Ovary (tissue), 10 donors: Measurements from ENCODE around the gene LYRM7. TPM values are rescaled to one million over a fixed set of nuclear protein-coding genes. Genes with fewer than 3 reads are reported as not detected.
"Not testable (repeated sequence)": the region's sequence is repeated elsewhere in the genome, so short reads cannot be mapped to it uniquely, and the experiment has no call there.

Experiments
- DNase-seq, 5 donors: peaks; one replicate each; pipeline ENCODE4 v3.0.0-alpha.2; 2019 to 2020
- H3K27ac ChIP-seq, 2 donors: fragments of 200-600 bp; one replicate each; pipeline versions ENCODE4 v1.5.1 to v1.8.0; 2019 to 2022
- H3K27me3 ChIP-seq: fragments of 200-600 bp; one replicate; pipeline ENCODE4 v1.8.0; 2022
- H3K36me3 ChIP-seq: fragments of 200-600 bp; sonication (generic); one replicate; pipeline ENCODE4 v1.5.1; 2019
- H3K4me1 ChIP-seq: one replicate; pipeline ENCODE4 v1.8.1; 2013; ENCODE audit warnings: mild to moderate bottlenecking, moderate library complexity; ENCODE audit not compliant: insufficient read depth
- H3K4me3 ChIP-seq: fragments of 200-600 bp; sonication (generic); one replicate; pipeline ENCODE4 v1.5.1; 2017
- H3K9me3 ChIP-seq, 2 donors: fragments of 200-600 bp in 1 of 2; sonication (generic) in 1 of 2; one replicate each; pipeline versions ENCODE4 v1.5.1 to v1.8.1; 2013 to 2019; ENCODE audit warnings: mild to moderate bottlenecking in 1 of 2, moderate library complexity in 1 of 2
- CTCF ChIP-seq, 3 donors: fragments of 450-650 bp in 2 of 3; fragments of 200-600 bp in 1 of 3; IDR thresholded peaks; one replicate each; pipeline versions ENCODE4 v1.5.1 to v1.8.0; 2016 to 2022; ENCODE audit warnings: antibody characterized with exemption in 3 of 3, mild to moderate bottlenecking in 1 of 3
- EP300 ChIP-seq: sonication (generic); formaldehyde crosslinking; IDR thresholded peaks from one replicate; pipeline ENCODE4 v1.6.1; 2017; ENCODE audit warnings: antibody characterized with exemption
- POLR2A ChIP-seq: fragments of 450-650 bp; IDR thresholded peaks from one replicate; pipeline ENCODE4 v1.6.1; 2017; ENCODE audit warnings: antibody characterized with exemption, mild to moderate bottlenecking, moderate library complexity
- WGBS, 3 donors: extraction: QIAGEN DNeasy Blood & Tissue Kit in 1 of 3; methylation state at CpG; one replicate each; pipeline versions ENCODE4 v1.1.5 to v1.1.7; 2013 to 2017; 5-methylcytosine and 5-hydroxymethylcytosine counted together
- intact Hi-C, 4 donors: fragments of 100-400 bp; cut with DNase I; formaldehyde crosslinking; loops; one replicate each; pipeline versions ENCODE4 v1.11.0 to v1.15.1; 2022 to 2023
- long read RNA-seq, 3 donors: library from polyadenylated mRNA in 2 of 3; unstranded in 2 of 3; transcript quantifications; one replicate each; pipeline ENCODE4 v2.0.0 and lab custom pipeline, GENCODE V29; 2021 to 2026
- polyA plus RNA-seq, 2 donors: library from polyadenylated mRNA; stranded (reverse); fragments of 200-250 nt in 1 of 2; fragments of 350-450 nt in 1 of 2; fragmentation: Illumina TruSeq in 1 of 2; extraction: RNeasy Lipid Tissue Mini Kit (QIAGEN cat#74804) in 1 of 2; gene quantifications; one replicate each; pipeline ENCODE4 v1.2.3, GENCODE V29; 2013 to 2014
- total RNA-seq, 7 donors: library from RNA; depleted of rRNA in 2 of 7; stranded (reverse); fragments of >200 nt in 2 of 7; fragmentation: NEBNext Ultra II Directional in 3 of 7; extraction: Animal tissue kit (Norgen Biotek cat#: 25700) in 3 of 7; gene quantifications; one replicate each; pipeline versions ENCODE4 v1.1.0 to v1.2.4, GENCODE V29; 2016 to 2023
- donor health status: DM: no; HTN: no; CAD: no; lungs with moderate emphysema.
- donor health status: DM: no; HTN: no; CAD: no.
- donor health status: Bipolar disorder and iron deficiency.
- donor health status: DM: yes; HTN: yes; CAD: no.
- donor health status: DM: no; HTN: no; CAD: no.
- donor health status: DM: yes; HTN: yes; CAD: no.

Gene LYRM7
- 10 to 100 TPM in 3 of 7 donors, 1 to 10 TPM in 4; 3.9 to 17.9 (median 9.8) TPM for total RNA-seq
- 1 to 10 TPM; 4.8 to 9.0 TPM for polyA plus RNA-seq
- long read RNA-seq, donor 1, full-length matches to known transcripts: 30 of 34 reads
- long read RNA-seq, donor 1, partial matches to known transcripts: 1 of 34 reads
- long read RNA-seq, donor 1, other reads (novel, unspliced or antisense): 3 of 34 reads
- long read RNA-seq, donor 2, full-length matches to known transcripts: 13 of 13 reads
- long read RNA-seq, donor 2, partial matches to known transcripts: 0 of 13 reads
- long read RNA-seq, donor 2, other reads (novel, unspliced or antisense): 0 of 13 reads
- long read RNA-seq, donor 3, full-length matches to known transcripts: 31 of 36 reads
- long read RNA-seq, donor 3, partial matches to known transcripts: 0 of 36 reads
- long read RNA-seq, donor 3, other reads (novel, unspliced or antisense): 5 of 36 reads

GRCh38 chr5:131170540-131171275, at the start of gene LYRM7:
Gene LYRM7 (plus strand): TSS chr5:131170944. CDS start chr5:131171021, 77 bp downstream.
- intact Hi-C loops: loop anchor here in 1 of 4 donors (10.0 kb wide), 1 partner anchor 94 kb away; the partner anchor contains the start of gene CDC42SE2
- H3K27me3 ChIP-seq: no peaks in the 10 kb centered on the region
- H3K4me1 ChIP-seq: peaks cover 4% of the 10 kb centered on the region
- DNase-seq: peak; percentile 92 to 96 (median 93)
- peak within 1 kb of the TSS; percentile 43 to 61 for H3K27ac ChIP-seq
- WGBS, 3 donors: 0 to 1% (median 0%) methylated on average over 42 of the region's 42 CpGs
- peak within 1 kb of the TSS; percentile 60 for H3K4me3 ChIP-seq
- TF ChIP-seq EP300 (no peak), CTCF (IDR thresholded peaks at IDR 0.05) (peak in 1 of 3 donors; percentile 35), POLR2A (peak; percentile 41)
- no peaks in the 10 kb centered on the region for H3K36me3 ChIP-seq
- H3K9me3 ChIP-seq: no peaks in the 10 kb centered on the region

GRCh38 chr5:131127244-131127643, 43.5 kb upstream of the LYRM7 start:
- 90 to 98% (median 93%) methylated on average over 2 of the region's 2 CpGs for WGBS, 3 donors
- H3K27me3 ChIP-seq, intact Hi-C loops, H3K27ac ChIP-seq, H3K4me1 ChIP-seq, H3K4me3 ChIP-seq, H3K9me3 ChIP-seq, DNase-seq, H3K36me3 ChIP-seq: not testable (repeated sequence)

- Histone ChIP-seq H3K36me3 (no peaks in the 10 kb centered on the region), H3K27ac (no peak overlapping the region), H3K4me3 (no peak overlapping the region), H3K4me1 (no peaks in the 10 kb centered on the region), H3K9me3 (no peaks in the 10 kb centered on the region), H3K27me3 (no peaks in the 10 kb centered on the region)
- TF ChIP-seq POLR2A (no peak), CTCF (IDR thresholded peaks at IDR 0.05) (no peak), EP300 (no peak)
- WGBS, 3 donors: 82 to 89% (median 85%) methylated on average over 4 of the region's 4 CpGs
- intact Hi-C loops: no loop called here
- DNase-seq: no peak
Observed at GRCh38 chr5:131129306-131129705, 41.4 kb upstream of the LYRM7 start.

GRCh38 chr5:131133091-131133490, 37.7 kb upstream of the LYRM7 start:
- H3K27ac ChIP-seq, H3K27me3 ChIP-seq, DNase-seq, H3K36me3 ChIP-seq, H3K9me3 ChIP-seq, intact Hi-C loops, H3K4me1 ChIP-seq, H3K4me3 ChIP-seq: not testable (repeated sequence)
- WGBS, 3 donors: 92 to 96% (median 93%) methylated on average over 2 of the region's 2 CpGs

- H3K27ac ChIP-seq, intact Hi-C loops, H3K27me3 ChIP-seq, H3K4me1 ChIP-seq, DNase-seq, H3K4me3 ChIP-seq, H3K9me3 ChIP-seq, H3K36me3 ChIP-seq: not testable (repeated sequence)
- 78 to 82% (median 81%) methylated on average over 5 of the region's 5 CpGs for WGBS, 3 donors
Observed at GRCh38 chr5:131138406-131138805, 32.3 kb upstream of the LYRM7 start.

GRCh38 chr5:131139321-131139720, 31.4 kb upstream of the LYRM7 start:
- WGBS, 3 donors: 90 to 96% (median 95%) methylated on average over 2 of the region's 2 CpGs
- Histone ChIP-seq H3K4me3 (no peak overlapping the region), H3K4me1 (no peaks in the 10 kb centered on the region), H3K36me3 (no peaks in the 10 kb centered on the region), H3K9me3 (no peaks in the 10 kb centered on the region), H3K27me3 (no peaks in the 10 kb centered on the region), H3K27ac (no peak overlapping the region)
- intact Hi-C loops: no loop called here
- TF ChIP-seq EP300 (no peak), CTCF (IDR thresholded peaks at IDR 0.05) (no peak), POLR2A (no peak)
- DNase-seq: no peak
